ENCODE results near the gene TOM1L2.
"Not testable (repeated sequence)": the region's sequence is repeated elsewhere in the genome, so short reads cannot be mapped to it uniquely, and the experiment has no call there.

Gene TOM1L2

DNA sequence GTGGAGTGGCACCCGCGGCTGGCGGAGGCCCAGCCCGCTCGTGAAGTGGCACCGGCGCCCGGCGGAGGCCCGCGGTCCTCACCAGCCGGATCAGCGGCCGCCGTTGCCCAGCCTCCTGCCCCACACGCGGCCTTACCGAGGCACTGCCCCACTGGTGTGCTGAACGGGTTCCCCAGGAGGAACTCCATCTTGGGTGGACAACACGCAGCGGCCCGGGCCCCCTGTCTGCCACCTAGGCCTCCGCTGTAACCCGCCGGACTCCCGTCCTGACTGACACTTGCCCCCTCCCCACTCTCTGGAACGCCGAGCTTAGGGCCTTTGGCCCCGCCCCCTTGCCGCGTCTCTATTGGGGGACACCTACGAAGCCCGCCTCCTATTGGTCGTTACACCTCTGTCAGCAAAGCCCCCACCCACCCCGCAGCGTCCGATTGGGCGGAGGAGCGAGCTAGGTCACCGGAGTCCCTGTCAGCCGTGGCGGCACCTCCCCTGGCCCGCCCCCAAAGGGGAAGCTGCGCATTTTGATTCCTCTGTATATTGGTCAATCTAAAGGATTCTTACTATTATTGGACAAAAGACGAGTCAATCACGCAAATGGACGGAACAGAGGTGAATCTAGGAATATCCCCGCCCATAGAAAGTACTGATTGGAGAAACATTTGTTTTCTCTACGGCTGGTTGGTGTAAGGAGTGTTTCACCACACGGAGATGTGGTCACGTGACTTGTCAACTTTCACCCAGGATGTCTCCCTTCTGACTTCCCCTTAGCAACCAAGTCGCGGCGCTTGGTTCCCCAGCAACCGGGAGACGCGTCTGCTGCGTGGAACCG is at the start of gene TOM1L2, which contains the start of gene DRC3:
Gene TOM1L2 (minus strand): TSS at position 275 of the 826 bp plus-strand sequence. CDS start 87 bp downstream, at position 188.
Gene DRC3 (plus strand): TSS at position 737 of the 826 bp plus-strand sequence. CDS start 4,737 bp downstream, outside the sequence.
- peak; percentile 99 for DNase-seq (ENCODE audit: low read depth in 2 of 2)

DNA sequence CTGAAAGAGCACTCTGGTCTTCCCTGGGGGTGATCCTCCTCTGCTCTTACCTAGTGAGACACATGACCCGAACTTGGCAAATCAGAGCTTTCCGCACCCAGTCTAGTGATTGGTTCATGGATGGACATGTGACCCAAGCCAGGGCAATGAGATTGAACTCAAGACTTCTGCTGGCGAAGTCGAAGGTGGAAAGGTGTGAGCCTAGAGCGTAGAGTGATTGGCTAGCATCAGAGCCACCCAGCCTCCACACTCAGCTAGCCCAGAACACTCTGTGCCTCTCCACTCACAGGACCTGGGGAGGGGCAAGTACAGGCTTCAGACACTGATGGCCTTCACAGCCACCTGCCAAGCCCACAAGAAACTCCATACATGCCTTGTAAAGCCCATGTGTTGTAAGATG is 49.2 kb upstream of the TOM1L2 start:
- DNase-seq (ENCODE audit: low read depth in 2 of 2): no peak

DNA sequence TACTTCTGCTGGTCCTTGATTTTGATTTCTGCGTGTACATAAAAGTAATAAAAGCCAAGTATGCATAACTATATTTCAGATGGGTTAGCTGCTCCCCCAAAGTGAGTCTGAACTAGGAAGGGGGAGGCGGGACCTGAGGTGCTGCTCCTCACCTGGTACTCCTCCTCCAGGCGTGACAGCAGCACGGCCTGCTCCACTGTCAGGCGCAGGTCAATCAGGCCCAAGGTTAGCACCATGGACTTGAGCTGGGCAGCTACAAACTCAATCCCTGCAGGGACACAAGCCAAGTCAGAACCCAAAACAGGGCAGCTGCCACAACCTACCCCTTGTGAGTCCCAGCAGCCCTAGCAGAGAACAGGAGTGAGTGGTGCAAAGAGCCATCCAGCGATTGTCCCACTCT is 48.8 kb upstream of the TOM1L2 start:
- DNase-seq (ENCODE audit: low read depth in 2 of 2): no peak

DNA sequence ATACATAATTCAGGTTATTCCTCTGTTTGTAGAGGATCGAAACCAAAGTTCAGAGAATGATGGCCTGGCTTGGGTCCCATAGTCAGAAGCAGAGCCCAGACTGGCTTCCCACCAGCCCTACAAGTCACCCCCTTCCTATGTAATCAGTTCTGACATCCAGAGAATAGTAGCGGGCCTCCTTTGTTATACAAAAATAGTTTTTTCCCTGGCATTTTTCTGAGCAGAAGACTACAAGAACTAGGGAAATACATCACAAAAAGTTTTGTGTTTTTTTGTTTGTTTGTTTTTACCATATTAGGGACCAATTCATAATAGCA is 47.6 kb upstream of the TOM1L2 start:
- DNase-seq (ENCODE audit: low read depth in 2 of 2): no peak

DNA sequence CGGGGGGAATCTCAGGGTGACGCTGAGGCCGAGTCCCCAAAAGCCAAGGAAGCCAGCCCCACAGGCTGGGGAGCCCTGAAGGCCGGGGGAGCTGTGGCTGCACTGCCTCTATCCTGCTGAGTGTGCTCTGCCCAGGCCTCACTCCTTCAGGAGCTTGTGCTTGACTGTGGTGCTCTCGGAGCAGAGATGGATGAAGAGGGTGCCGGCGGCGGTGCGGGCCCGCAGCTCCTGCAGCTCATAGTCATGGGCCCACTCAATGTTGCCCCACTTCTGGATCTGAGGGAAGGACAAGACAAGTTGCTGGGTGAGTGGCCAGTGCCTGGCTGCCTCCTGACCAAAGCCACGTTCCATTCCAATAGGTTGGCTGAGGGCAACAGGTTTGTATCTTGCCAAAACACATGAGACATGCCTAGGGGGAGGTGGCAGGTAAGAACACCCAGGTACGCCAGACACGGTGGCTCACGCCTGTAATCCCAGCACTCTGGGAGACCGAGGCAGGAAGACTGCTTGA is 46.3 kb upstream of the TOM1L2 start:
- DNase-seq (ENCODE audit: low read depth in 2 of 2): no peak

DNA sequence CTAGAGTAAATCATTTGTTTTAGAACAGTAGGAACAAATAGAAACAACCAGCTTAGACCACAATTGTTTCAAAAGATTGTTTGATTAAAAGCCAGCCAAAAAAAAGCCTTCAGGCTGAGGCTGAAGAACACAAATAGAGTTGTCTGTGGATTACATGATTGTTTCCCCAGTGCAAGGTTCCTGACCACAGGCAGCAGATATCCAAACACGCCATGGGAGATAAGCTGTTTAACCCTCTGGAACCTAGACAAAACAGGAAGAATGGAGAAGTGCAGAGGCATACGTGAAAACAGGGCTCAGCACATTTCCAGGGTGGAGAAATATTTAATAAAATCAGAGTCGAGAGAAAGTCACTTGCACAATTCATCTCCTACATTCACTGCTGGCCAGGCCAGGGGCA is 45.8 kb upstream of the TOM1L2 start:
- no peak for DNase-seq (ENCODE audit: low read depth in 2 of 2)

DNA sequence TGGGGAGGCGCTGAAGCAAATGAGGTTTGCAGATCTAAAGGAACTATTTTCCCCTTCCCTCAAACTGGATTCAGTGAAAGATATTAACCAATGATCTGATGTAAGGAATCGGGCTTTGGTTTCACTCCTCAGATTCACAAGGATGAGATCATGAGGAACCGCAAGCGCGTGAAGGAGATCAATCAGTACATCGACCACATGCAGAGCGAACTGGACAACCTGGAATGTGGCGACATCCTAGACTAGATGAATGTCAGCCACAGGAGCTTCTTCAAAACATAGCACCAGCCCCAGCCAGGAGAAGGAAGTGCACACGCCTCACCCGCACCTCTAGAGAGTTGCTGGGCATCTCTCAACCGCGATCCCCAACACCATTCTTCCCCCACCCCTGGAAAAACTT is 44.2 kb upstream of the TOM1L2 start:
- DNase-seq (ENCODE audit: low read depth in 2 of 2): no peak

DNA sequence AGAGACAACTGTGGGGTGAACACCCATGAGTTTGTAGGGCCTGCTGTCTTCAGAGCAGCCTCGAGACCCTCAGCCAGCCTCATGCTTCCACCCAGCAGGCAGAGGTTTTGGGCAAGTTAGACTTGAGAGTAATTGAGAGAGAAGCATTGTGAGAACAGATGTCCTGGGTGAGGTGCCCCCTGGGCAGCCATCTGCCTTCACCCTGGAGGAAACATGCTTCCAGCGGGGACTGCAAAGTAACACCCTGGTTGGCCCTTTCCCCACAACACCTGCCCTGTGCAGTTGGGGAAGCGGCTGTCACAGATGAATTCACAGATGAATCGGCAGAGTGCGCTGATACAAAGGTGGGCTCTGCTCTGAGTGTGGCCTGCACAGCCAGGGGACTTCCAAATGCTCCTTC is 43.4 kb upstream of the TOM1L2 start:
- no peak for DNase-seq (ENCODE audit: low read depth in 2 of 2)

DNA sequence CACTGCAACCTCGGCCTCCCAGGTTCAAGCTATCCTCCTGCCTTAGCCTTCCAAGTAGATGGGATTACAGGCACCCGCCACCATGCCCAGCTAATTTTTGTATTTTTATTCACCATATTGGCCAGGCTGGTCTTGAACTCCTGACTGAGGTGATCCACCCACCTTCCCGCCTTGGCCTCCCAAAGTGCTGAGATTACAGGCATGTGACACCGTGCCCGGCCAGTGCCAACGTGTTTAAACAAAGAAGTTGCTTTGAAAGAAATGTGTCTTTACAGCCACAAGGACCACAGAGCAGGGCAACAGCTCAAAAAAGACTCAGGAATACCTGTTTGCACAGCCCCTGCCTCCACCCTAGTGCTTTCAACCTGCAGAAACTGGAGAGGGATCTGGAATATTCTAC is 41.8 kb upstream of the TOM1L2 start:
- no peak for DNase-seq (ENCODE audit: low read depth in 2 of 2)

DNA sequence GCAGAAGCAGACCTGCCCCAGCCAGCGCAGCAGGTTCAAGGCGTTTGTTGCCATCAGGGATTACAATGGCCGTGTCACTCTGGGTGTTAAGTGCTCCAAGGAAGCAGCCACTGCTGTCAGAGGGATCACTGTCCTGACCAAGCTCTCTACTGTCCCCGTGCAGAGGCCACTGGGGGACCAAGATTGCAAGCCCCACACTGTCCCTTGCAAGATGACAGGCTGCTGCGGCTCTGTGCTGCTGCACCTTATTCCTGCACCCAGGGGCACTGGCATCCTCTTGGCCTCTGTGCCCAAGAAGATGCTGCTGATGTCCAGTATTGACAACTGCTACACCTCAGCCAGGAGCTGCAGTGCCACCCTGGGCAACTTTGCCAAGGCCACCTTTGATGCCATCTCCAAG is 39.1 kb upstream of the TOM1L2 start:
- DNase-seq (ENCODE audit: low read depth in 2 of 2): no peak

DNA sequence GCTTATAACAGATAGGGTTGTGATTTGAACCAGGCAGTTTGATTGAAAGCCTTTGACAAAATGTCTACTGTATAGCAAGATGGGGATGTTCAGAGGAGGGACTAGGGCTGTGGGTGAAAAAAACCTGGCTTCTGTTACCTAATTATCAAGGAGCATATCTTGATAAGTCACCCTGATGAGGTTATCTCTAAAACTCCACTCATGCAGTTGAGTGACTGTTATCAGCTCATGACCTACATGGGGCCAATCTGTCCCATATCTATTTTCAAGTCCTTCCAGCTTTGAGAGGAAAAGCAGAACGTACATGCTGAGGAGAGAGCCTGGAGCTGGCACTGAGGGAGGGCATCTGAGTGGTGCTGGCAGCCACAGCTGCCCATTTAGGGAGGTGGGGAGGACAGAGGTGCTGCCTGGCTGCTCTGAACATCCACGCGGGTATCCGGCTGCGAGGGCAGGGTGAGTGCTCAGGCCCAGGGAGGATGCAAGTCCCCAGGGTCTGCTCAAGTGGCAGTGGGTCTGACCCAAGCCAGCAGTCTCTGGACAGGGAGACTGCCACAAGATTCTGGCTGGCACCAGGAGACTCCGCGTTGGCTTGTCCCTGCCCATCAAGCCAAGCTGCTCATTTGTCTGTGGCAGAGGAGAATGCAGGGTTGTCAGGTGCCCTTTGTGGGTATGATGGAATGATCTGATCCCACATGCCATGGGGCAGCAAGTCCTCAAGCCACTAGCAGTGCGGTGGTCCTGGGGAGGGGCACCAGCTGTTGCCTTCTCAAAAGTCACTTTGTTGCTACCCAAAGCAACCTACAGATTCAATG is 37.6 kb upstream of the TOM1L2 start:
- DNase-seq (ENCODE audit: low read depth in 2 of 2): no peak

DNA sequence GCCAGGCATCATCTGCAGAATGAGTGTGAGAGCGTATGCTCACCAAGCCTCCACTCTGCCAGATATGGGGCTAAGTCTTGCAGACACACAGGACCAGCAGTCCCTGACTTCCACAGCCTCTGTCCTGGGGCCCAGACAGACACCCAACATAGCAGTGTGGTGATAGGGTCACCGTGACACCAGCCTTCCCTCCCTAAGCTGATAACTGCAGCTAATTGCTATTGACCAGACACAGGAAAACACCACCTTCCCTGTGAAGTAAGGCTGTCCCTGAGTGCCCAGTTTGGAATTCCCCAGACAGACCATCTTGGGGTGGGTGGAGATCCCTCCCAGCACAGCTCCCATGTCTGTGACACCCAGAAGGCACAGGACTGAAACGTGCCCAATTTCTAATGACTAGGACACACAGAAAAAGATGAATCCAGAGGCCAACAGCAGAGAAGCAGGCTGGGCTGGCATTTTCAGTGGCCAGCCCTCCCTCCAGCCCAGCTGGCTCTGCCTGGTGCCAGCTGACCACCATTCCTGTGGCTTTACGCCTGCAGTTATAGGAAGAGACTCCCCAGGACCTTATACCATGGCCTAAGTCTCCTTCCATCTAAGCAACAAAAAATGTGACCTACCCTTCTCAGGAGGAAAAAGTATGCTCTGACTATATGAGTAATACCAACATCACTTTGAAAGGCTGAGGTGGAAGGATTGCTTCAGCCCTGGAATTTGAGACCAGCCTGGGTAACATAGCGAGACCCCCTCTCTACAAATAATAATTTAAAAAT is 36.5 kb upstream of the TOM1L2 start:
- DNase-seq (ENCODE audit: low read depth in 2 of 2): no peak

DNA sequence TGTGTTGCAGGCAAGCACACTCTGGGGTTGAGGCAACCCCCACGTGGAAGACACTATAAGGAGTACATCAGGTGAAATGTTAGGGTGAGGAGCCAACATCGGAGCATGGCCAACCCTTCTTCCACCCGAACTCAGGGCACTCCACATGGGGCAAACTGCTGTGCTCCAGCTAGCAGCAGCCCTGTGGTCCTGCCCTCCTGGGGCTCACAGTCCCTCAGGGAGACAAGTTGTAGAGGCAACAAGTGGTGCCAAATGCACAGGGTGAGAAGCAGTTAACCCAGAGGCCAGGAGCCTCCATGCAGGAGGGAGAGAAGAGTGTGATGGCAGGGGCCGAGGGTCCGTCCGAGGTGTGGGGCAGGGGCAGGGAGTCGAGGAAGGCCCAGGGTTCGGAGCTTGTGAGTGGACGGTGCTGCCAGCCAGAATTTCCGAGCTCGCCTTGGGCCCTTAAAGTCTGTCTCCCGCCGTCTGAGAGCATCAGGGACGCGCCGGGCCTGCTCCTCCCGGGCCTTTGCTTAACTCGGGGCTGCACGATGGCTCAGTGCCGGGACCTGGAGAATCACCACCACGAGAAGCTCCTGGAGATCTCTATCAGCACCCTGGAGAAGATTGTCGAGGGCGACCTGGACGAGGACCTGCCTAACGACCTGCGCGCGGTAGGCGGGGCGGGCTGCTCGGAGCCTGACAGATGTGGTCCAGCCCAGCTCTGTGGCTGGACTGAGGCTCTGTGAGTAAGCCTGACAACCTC is 34.5 kb upstream of the TOM1L2 start:
- DNase-seq (ENCODE audit: low read depth in 2 of 2): no peak

DNA sequence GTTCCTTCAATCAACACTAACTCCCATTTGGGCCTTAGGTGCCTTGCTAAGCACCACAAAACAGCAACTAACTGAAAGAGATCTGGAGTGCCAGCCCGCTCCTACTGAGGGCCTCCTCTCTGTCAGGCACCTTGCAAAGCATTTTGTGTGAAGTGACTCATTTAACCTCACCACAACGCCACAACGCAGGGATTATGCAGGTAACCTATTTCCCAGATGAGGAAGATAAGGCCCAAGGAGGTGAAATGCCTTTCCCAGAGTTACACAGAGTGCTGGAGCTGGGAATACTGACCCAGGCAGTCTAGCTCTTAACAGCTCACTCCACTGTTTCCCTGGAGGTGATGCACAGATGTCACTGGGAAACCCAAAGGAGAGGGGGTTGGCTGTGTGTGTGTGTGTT is 33.3 kb upstream of the TOM1L2 start:
- no peak for DNase-seq (ENCODE audit: low read depth in 2 of 2)

DNA sequence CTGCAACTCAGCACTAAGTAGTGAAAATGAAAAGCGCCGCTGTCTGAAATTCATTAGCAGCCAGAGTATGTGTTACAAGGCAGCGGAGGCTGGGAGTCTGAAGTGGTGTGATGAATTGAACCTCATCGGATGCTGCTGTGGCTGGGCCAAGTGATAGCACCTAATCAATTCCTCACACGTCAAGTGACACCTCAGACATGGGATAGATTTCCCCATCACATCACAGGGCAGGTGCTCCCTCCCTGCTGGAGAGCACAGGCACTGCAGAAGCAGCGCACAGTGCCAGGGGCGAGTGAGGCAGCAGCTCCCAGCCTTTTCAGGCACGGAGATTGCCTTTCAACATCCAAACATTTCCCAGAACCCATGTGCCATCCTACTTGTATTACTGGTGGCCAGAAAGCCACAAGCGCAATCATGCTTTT is 32.7 kb upstream of the TOM1L2 start:
- DNase-seq (ENCODE audit: low read depth in 2 of 2): no peak

DNA sequence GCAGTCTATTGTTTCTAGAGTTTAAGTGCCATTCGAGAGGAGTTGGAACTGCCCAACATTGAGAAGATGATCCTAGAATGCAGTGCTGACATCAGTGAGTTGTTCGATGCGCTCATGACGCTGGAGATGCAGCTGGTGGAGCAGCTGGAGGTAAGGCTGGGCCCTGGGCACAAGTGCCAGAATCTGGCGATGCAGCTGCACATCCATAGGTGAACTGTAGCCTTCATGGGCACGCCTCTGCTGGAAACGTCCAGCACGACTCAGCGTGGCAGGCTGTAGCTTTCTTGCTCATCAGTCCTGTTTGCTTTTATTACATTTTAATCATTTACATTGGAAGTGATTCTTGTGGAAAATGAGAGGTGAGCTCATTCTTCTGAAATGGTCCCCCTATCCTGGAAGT is 32.1 kb upstream of the TOM1L2 start:
- no peak for DNase-seq (ENCODE audit: low read depth in 2 of 2)

DNA sequence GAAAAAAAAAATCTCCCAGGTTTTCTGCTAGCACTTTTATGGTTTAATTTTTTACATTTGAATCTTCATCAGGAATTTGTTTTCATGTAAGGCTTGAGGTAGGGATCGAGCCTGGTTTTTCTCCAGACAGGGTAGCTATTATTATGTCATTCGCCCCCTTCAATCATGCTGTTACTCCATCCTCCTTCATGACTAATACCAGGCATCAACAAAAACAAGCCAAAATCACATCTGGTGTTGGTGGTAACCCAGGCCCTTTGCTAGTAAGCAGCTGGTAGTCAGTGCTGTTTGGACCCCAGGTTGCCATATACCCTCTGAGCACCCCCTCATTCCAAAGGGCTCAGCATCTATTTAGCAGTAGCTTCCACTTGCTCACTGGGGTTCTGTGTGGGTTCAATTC is 30.0 kb upstream of the TOM1L2 start:
- DNase-seq (ENCODE audit: low read depth in 2 of 2): no peak

DNA sequence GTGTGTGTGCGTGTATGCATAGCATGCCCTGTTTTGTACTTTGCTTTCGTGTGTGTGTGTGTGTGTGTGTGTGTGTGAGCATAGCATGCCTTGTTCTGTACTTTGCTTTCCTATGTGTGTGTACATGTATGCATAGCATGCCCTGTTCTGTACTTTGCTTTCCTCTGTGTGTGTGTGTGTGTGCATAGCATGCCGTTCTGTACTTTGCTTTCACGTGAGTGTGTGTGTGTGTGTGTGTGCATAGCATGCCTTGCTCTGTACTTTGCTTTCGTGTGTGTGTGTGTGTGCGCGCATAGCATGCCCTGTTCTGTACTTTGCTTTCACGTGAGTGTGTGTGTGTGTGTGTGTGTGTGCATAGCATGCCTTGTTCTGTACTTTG is 27.8 kb upstream of the TOM1L2 start:
- no peak for DNase-seq (ENCODE audit: low read depth in 2 of 2)

DNA sequence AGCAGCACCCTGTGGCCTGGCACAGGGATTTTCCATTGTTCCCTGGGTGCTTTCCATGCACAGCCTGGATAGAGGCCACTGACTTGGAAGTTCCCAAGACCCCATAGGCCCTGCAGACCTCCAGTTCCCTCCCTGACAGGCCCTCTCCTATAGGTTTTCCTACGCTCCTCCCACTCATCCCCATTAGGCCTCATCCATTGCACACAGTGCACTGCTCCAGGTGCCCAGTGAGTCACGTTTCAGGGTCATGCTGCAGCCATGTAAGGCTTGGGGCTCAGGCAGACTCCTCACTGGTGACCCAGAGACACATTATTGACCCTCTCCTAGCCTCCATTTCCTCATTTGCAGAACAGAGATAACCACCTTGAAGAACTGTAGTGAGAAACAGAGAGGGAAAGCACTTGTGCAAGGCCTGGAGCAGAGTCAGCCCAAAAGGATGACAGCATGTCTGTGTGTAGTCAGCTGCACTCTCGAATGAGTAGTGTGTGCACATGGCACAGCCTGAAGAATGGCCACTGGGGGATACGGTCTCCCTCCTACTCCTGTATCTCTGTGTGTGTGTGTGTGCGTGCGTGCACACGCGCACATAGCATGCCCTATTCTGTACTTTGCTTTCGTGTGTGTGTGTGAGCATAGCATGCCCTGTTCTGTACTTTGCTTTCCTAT is 27.3 kb upstream of the TOM1L2 start:
- no peak for DNase-seq (ENCODE audit: low read depth in 2 of 2)

DNA sequence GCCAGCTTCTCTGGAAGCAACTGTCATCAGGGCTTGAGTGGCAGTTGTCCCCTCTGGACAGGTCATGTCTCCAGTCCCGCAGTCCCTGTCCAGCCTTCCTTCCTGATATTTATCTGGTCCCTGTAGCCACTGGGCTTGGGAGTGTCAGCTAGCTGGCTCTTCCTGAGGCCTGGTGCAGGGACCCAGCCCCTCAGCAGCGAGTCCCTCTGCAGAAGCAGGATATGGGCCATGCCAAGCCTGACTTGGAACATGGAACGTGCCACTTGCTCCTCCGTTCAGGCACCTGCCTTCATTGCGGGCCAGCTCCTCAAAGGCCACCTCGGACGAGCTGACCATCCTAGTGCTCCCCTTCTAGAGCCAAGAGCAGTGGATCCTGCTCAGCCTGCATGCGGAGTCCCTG is 26.7 kb upstream of the TOM1L2 start:
- no peak for DNase-seq (ENCODE audit: low read depth in 2 of 2)

DNA sequence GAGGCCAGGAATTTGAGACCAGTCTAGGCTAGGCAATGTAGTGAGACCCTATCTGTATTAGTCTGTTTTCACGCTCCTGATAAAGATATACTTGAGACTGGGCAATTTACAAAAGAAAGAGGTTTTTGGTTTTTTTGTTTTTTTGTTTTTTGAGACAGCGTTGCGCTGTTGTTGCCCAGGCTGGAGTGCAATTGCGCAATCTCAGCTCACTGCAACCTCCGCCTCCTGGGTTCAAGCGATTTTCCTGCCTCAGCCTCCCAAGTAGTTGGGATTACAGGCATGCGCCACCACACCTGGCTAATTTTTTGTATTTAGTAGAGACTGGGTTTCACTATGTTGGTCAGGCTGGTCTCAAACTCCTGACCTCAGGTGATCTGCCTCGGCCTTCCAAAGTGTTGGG is 23.7 kb upstream of the TOM1L2 start:
- not testable (repeated sequence) for DNase-seq (ENCODE audit: low read depth in 2 of 2)
